HG03196 (cell line): ENCODE measurements around the gene CGNL1.

ENCODE experiments used
- ATAC-seq: cut with Tn5 transposase; IDR thresholded peaks from one replicate; pipeline ENCODE4 v1.9.1; 2021; ENCODE audit not compliant: unreplicated experiment

CGNL1 gene

DNA sequence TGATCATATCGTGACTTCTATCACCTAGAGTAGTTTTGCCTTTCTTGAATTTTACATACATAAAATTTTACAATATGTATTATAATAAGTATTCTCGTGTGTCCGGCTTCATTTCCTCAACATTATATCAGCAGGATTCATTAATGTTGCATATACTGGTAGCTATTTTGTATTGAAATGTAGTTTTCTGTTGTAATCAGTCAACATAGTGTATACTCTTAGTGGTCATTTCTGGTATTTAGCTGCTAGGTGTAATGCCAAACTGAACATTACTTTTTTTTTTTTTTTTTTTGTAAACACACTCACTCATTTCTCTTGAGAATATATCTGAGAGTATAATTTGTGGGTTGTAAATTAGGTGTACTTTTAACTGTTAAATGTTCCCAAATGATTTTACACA, 70.1 kb downstream of the CGNL1 start:
- ATAC-seq = no peak

DNA sequence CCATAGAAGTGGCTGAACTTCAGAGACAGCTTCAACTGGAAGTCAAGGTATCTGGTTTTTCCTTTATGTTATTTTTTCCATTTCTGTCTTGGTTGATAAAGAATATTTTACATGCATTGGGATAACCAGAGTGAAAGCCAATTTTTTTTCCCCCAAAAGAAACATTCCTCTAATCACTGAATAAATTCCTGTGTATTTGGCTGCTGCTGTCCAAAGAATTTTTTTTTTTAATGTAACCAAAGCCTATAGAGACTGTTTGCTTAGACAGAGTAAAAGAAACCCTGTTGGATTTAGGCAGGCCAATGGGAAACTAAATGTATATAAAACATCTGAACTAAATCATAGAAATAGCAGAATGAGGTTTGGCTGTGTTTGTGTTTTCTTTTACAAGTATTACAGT, 75.2 kb downstream of the CGNL1 start:
- no peak for ATAC-seq

- ATAC-seq = no peak
Measured at GRCh38 chr15:57452090-57452754, 75.9 kb downstream of the CGNL1 start.

- ATAC-seq = no peak
Measured at GRCh38 chr15:57455929-57456328, 79.6 kb downstream of the CGNL1 start.

DNA sequence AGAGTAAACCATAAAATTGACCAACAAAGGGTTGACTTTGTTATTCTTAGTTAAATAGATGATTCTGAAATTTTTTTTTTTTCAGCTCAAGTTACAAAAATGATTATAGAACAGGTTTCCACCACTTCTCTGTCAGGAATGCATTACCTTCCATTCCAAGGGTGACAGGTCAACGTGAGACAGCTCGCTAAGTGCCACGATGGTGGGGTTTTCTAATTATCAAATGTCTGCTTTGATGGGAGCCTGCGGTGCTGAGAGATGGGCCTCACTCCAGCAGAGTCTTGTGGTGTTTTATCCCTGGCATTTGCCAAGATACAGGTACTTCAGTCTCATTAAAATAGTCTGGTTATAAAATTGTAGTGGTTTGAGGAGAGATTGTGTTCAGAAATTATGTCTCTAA, 80.3 kb downstream of the CGNL1 start:
- no peak for ATAC-seq

GRCh38 chr15:57457726-57458125, 81.4 kb downstream of the CGNL1 start:
- ATAC-seq = no peak

- ATAC-seq = no peak
Measured at GRCh38 chr15:57458356-57458781, 82.1 kb downstream of the CGNL1 start.

DNA sequence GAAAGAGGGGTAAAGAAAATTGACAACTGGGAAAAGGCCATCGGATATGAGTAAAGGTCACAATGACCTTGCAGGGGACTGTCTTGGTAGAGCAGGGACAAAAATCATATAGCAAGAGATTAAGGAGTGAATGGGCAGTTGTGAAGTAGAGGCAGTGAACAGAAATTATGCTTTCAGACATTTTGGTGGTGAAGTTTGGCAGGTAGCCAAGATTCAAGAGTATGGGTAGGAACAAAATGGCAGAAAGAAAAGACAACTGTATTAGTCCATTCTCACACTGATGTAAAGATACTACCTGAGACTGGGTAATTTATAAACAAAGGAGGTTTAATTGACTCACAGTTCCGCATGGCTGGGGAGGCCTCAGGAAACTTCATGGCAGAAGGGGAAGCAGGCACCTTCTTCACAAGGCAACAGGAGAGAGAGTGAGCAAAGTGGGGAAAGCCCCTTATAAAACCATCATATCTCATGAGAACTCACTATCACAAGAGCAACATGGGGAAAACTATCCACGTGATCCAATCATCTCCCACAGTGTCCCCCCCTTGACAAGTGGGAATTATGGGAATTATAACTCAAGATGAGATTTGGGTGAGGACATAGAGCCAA, 84.0 kb downstream of the CGNL1 start:
- no peak for ATAC-seq

DNA sequence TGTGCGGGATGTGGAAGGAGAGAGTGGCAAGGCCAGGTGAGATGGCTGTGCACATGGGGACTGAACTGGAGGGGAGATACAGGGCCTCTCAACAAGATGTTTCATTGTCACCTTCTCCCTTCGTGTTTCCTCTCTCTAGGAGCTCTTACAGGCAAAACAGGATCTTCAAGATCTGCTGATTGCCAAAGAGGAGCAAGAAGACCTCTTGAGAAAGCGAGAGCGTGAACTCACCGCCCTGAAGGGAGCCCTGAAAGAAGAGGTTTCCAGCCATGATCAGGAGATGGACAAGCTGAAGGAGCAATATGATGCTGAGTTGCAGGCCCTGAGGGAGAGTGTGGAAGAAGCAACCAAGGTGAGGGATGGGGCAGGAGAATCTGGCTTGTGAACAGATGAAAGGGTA, 85.2 kb downstream of the CGNL1 start:
- no peak for ATAC-seq

DNA sequence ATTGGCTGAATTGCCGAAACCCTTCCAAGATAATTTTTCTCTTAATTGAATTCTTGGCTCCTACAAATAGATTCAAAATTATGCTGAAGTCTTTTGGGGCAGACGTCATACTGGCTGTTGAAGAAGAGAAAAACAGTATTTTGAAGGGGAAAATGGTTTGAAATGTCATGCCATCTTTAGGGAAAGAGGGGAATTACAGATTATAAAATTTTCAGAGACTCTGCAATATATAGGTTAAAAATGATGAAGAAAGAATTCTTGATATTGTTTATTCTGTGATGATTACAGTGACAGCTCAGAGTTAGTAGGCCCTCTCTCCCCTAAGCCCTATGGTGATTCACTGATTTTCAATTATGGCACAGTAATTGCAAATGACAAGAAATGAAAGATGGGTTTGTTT, 86.1 kb downstream of the CGNL1 start:
- ATAC-seq = no peak

DNA sequence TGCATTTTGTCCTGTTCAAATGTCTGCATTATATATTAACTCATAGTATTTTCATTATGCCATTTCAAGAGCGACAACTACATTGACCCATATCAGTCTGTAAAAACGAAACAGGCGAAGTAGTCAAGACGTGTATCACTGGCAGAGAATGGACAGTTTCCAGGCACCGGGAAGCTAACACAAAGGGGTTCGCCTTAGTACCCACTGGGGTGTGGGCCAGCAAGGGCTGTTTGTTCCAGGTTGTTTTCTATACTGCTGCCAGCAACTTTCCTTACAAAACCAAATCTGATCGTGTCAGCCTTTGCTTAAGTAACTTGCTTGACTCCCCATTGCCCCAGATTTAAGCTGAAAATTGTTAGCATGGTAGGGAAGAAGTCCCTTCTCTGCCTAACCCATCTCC, 87.1 kb downstream of the CGNL1 start:
- ATAC-seq = no peak

GRCh38 chr15:57464480-57464879, 88.2 kb downstream of the CGNL1 start:
- no peak for ATAC-seq

GRCh38 chr15:57468486-57468885, 92.2 kb downstream of the CGNL1 start:
- no peak for ATAC-seq

DNA sequence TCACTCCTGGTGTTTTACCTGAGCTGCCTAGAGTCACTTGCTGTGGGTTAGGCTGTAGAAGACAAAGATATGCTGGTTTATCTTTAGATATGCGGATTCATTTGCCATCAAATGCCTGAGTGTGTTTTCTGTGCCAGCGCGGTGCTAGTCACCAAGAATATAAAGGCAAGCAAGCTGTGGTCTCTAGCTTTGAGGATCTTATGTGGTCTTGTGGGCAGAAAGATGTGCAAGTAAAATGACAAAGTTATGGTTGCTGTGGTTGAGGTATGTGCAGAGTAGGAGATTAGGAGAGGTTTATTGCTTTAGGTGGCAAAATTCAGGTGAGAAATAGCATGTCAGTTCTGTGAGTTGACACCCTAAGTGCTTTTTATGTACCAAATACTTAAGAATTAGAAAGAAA, 94.2 kb downstream of the CGNL1 start:
- ATAC-seq = no peak

GRCh38 chr15:57472861-57473260, 96.6 kb downstream of the CGNL1 start:
- ATAC-seq = no peak

GRCh38 chr15:57476533-57476975, 100.2 kb downstream of the CGNL1 start:
- no peak for ATAC-seq

DNA sequence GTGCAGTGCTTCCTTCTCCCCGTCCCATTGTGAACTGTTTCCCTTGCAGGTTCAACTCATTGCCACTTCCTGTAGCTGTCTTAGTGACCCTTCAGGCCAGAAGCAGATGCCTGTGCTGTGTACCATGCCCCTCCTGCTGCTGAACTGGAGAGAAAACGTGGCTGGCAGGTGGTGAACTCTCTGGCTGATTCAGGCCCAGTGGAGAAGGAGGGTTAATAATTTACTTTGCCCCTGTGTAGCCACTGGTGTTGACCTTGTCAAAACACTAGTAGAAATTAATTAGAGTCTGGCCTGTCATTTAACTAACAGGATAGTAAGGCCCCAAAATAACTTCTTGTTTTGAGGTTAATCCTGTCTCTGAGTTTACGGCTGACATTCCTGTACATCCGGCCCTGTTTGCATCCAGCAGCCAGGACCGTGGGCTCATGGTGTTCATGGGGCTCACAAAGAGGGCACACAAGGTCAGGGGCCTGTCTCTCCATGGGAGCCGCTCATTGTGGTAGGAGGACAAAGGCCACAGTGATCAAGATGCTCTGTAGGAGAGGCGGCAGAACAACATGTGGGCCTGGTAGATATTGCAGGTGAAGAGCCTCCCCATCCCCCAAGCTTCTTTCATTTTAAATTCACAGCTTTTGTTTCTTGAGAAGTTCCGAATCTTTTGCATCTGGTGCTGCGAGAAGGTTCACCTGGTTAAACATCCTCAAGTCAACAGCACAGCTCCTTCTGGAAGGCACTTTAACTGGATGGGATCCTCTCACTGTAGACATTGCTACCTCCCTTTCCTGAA, 101.6 kb downstream of the CGNL1 start:
- peak; percentile 72 for ATAC-seq

DNA sequence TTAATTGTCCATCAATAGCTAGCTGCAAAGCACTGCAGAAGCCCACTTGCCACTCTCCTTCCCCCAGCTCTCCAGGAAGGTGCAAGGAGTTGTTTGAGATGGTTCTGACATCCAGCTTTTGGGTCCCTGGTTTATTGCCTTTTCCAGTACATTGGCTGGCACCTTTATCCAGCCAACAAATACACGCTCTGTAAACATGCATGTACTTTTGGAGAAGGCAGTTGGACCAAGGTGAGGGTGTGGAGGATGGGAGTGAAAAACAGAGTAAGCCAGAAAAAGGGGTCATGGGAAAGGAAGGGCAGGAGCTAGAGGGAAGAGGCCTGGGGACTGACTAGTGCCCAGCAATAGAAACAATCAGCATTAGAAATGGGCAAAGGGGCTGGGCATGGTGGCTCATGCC, 102.7 kb downstream of the CGNL1 start:
- no peak for ATAC-seq

GRCh38 chr15:57481038-57481705, 104.9 kb downstream of the CGNL1 start:
- ATAC-seq = no peak

GRCh38 chr15:57485869-57486268, 109.6 kb downstream of the CGNL1 start:
- ATAC-seq = no peak

- no peak for ATAC-seq
Measured at GRCh38 chr15:57486833-57487232, 110.5 kb downstream of the CGNL1 start.

GRCh38 chr15:57489122-57489521, 112.8 kb downstream of the CGNL1 start:
- ATAC-seq = no peak
